ENCODE results near the gene WIPF3. TPM values are rescaled to one million over a fixed set of nuclear protein-coding genes. Genes with fewer than 3 reads are reported as not detected.
"Not testable (repeated sequence)": the region's sequence is repeated elsewhere in the genome, so short reads cannot be mapped to it uniquely, and the experiment has no call there.

WIPF3 gene
- total RNA-seq, 2 donors from 2014 or later = 3.0 to 85.9 TPM

GRCh38 chr7:29890251-29890650 is 83.9 kb downstream of the WIPF3 start:
- Histone ChIP-seq H3K4me3 (no peak overlapping the region), H3K27me3 (replicated peaks; ENCODE audit: insufficient read depth) (no peaks in the 10 kb centered on the region), H3K4me1 (replicated peaks) (no peaks in the 10 kb centered on the region), H3K36me3 (no peaks in the 10 kb centered on the region), H3K9me3 (no peaks in the 10 kb centered on the region), H3K27ac (no peak overlapping the region)
- DNase-seq (ENCODE audit: low spot score) = no peak
- intact Hi-C loops (cut with DNase I) = no loop called here
- WGBS = 59% methylated on average over 4 of the region's 4 CpGs
- TF ChIP-seq CTCF (IDR thresholded peaks at IDR 0.05) (no peak), POLR2AphosphoS5 (IDR thresholded peaks at IDR 0.05) (no peak), POLR2A (IDR thresholded peaks at IDR 0.05) (no peak)

GRCh38 chr7:29890786-29891185 is 84.5 kb downstream of the WIPF3 start:
- H3K4me1 ChIP-seq (replicated peaks); H3K9me3 ChIP-seq; H3K27me3 ChIP-seq (replicated peaks; ENCODE audit: insufficient read depth); H3K27ac ChIP-seq; H3K36me3 ChIP-seq; intact Hi-C loops (cut with DNase I); DNase-seq (ENCODE audit: low spot score); H3K4me3 ChIP-seq: not testable (repeated sequence)
- WGBS = 89% methylated on average over 9 of the region's 14 CpGs

- no peak for TF ChIP-seq CTCF (IDR thresholded peaks at IDR 0.05)
- no peak for TF ChIP-seq POLR2A (IDR thresholded peaks at IDR 0.05)
- no peak overlapping the region for H3K27ac ChIP-seq
- no peaks in the 10 kb centered on the region for H3K9me3 ChIP-seq
- no peaks in the 10 kb centered on the region for H3K36me3 ChIP-seq
- H3K4me3 ChIP-seq = no peak overlapping the region
- WGBS = 77% methylated on average over 4 of the region's 4 CpGs
- H3K27me3 ChIP-seq (replicated peaks; ENCODE audit: insufficient read depth) = no peaks in the 10 kb centered on the region
- no peaks in the 10 kb centered on the region for H3K4me1 ChIP-seq (replicated peaks)
- DNase-seq (ENCODE audit: low spot score) = no peak
- intact Hi-C loops (cut with DNase I) = no loop called here
Measured at GRCh38 chr7:29891766-29892165, 85.5 kb downstream of the WIPF3 start.

- Histone ChIP-seq H3K4me1 (replicated peaks) (no peaks in the 10 kb centered on the region), H3K9me3 (no peaks in the 10 kb centered on the region), H3K27me3 (replicated peaks; ENCODE audit: insufficient read depth) (no peaks in the 10 kb centered on the region), H3K4me3 (no peak overlapping the region), H3K27ac (no peak overlapping the region), H3K36me3 (no peaks in the 10 kb centered on the region)
- TF ChIP-seq POLR2AphosphoS5 (IDR thresholded peaks at IDR 0.05) (no peak), POLR2A (IDR thresholded peaks at IDR 0.05) (no peak), CTCF (IDR thresholded peaks at IDR 0.05) (no peak)
- no peak for DNase-seq (ENCODE audit: low spot score)
- intact Hi-C loops (cut with DNase I) = no loop called here
- WGBS = 96% methylated on average over 5 of the region's 5 CpGs
Measured at GRCh38 chr7:29892231-29892630, 85.9 kb downstream of the WIPF3 start.

GRCh38 chr7:29893351-29893965 is 87.2 kb downstream of the WIPF3 start:
- Histone ChIP-seq H3K27me3 (replicated peaks; ENCODE audit: insufficient read depth) (no peaks in the 10 kb centered on the region), H3K36me3 (no peaks in the 10 kb centered on the region), H3K4me1 (replicated peaks) (no peaks in the 10 kb centered on the region), H3K9me3 (no peaks in the 10 kb centered on the region), H3K4me3 (no peak overlapping the region), H3K27ac (no peak overlapping the region)
- intact Hi-C loops (cut with DNase I) = no loop called here
- 57% methylated on average over 6 of the region's 6 CpGs for WGBS
- no peak for DNase-seq (ENCODE audit: low spot score)
- TF ChIP-seq POLR2A (IDR thresholded peaks at IDR 0.05) (no peak), POLR2AphosphoS5 (IDR thresholded peaks at IDR 0.05) (no peak), CTCF (IDR thresholded peaks at IDR 0.05) (no peak)
